Pancreas (tissue), 10 donors: ENCODE results near the gene NCAPH2. TPM values are rescaled to one million over a fixed set of nuclear protein-coding genes. Genes with fewer than 3 reads are reported as not detected.

Experiments used
- ATAC-seq, 4 donors: fragments of 200-7000 bp; cut with Tn5 transposase; one replicate each; pipeline versions ENCODE4 v1.8.0 to v1.9.1; 2020; ENCODE audit warnings: mild to moderate bottlenecking in 4 of 4, moderate library complexity in 4 of 4
- DNase-seq, 6 donors: peaks; one replicate each; pipeline ENCODE4 v3.0.0-alpha.2; 2020
- FAIRE-seq: peaks from 2 replicates; lab custom pipeline; 2012; peaks lifted over from hg19 to GRCh38; lab: Jason Lieb, UNC
- H3K27ac ChIP-seq, 4 donors: fragments of 200-600 bp; sonication (generic); 1 replicate in 3 of 4; 2 replicates in 1 of 4; pipeline versions ENCODE4 v1.5.0 to v1.8.0; 2020
- H3K27me3 ChIP-seq, 4 donors: fragments of 200-600 bp; one replicate each; pipeline ENCODE4 v1.8.0; 2021
- H3K36me3 ChIP-seq, 3 donors: fragments of 200-600 bp; sonication (generic) in 1 of 3; one replicate each; pipeline versions ENCODE4 v1.5.0 to v1.8.0; 2020 to 2021
- H3K4me1 ChIP-seq, 3 donors: fragments of 200-600 bp; one replicate each; pipeline ENCODE4 v1.8.0; 2021
- H3K4me3 ChIP-seq, 4 donors: fragments of 200-600 bp; sonication (generic) in 2 of 4; one replicate each; pipeline versions ENCODE4 v1.5.0 to v1.8.0; 2020 to 2021
- H3K9me3 ChIP-seq, 4 donors: fragments of 200-600 bp; one replicate each; pipeline ENCODE4 v1.8.0; 2021
- CTCF ChIP-seq, 4 donors: fragments of 200-600 bp; sonication (generic) in 3 of 4; IDR thresholded peaks; one replicate each; pipeline versions ENCODE4 v1.5.0 to v1.8.0; 2021; ENCODE audit warnings: antibody characterized with exemption in 4 of 4
- WGBS, 2 donors: extraction: QIAGEN DNeasy Blood & Tissue Kit; methylation state at CpG; one replicate each; pipeline ENCODE4 v1.1.7; 2013; 5-methylcytosine and 5-hydroxymethylcytosine counted together
- intact Hi-C, 3 donors: fragments of 100-400 bp; cut with DNase I; formaldehyde crosslinking; loops; one replicate each; pipeline versions ENCODE4 v1.11.1 to v1.14.2; 2022
- polyA plus RNA-seq, 2 donors: library from polyadenylated mRNA; stranded (reverse); fragments of 200-250 nt; gene quantifications; one replicate each; pipeline ENCODE4 v1.2.3, GENCODE V29; 2013
- total RNA-seq, 6 donors: library from RNA; stranded (reverse); fragmentation: NEBNext Ultra II Directional in 4 of 6; extraction: Animal tissue kit (Norgen Biotek cat#: 25700) in 4 of 6; gene quantifications; one replicate each; pipeline versions ENCODE4 v1.2.1 to v1.2.4, GENCODE V29; 2021 to 2023
- donor health status: healthy with polysubstance abuse.
- donor health status: DM: no; HTN: no; CAD: no; lungs with moderate emphysema.
- donor health status: DM: no; HTN: no; CAD: no.
- donor health status: control.
- donor health status: control.
- donor health status: Bipolar disorder and iron deficiency.
- donor health status: DM: yes; HTN: yes; CAD: no.
- donor health status: DM: no; HTN: no; CAD: no.
- donor health status: DM: no; HTN: no; CAD: no.
- donor health status: DM: yes; HTN: yes; CAD: no.

Gene NCAPH2
- total and polyA plus RNA-seq, 8 donors, result 15.9 to 70.1 (median 24.2) TPM

DNA sequence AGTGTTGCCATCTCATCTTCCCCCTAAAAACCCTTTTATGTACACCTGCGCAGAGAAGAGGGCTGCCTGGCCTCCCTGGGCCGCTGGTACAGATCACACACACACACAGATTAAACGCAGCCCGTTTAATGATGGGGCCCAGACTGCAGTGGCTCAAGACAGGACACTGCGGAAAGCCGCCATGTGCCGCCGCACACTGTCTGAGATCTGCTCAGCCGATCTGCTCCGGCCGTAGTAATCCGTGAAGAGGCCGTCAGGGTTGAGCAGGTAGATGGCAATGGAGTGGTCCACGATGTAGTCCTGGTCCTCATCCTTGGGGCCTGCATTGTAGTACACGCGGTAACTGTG is 15.4 kb downstream of the NCAPH2 start:
- Histone ChIP-seq H3K4me3 (no peak overlapping the region), H3K36me3 (peaks cover 0 to 38% (median 19%) of the 10 kb centered on the region in 3 donors), H3K9me3 (no peaks in the 10 kb centered on the region), H3K27ac (no peak overlapping the region), H3K4me1 (peaks cover 5 to 7% (median 6%) of the 10 kb centered on the region in 3 donors), H3K27me3 (no peaks in the 10 kb centered on the region)
- WGBS, 2 donors, result 91 to 93% methylated on average over 16 of the region's 16 CpGs
- no peak for TF ChIP-seq CTCF (IDR thresholded peaks at IDR 0.05)
- ATAC-seq, result no peak
- intact Hi-C loops, result no loop called here
- FAIRE-seq, result no peak
- DNase-seq, result no peak

DNA sequence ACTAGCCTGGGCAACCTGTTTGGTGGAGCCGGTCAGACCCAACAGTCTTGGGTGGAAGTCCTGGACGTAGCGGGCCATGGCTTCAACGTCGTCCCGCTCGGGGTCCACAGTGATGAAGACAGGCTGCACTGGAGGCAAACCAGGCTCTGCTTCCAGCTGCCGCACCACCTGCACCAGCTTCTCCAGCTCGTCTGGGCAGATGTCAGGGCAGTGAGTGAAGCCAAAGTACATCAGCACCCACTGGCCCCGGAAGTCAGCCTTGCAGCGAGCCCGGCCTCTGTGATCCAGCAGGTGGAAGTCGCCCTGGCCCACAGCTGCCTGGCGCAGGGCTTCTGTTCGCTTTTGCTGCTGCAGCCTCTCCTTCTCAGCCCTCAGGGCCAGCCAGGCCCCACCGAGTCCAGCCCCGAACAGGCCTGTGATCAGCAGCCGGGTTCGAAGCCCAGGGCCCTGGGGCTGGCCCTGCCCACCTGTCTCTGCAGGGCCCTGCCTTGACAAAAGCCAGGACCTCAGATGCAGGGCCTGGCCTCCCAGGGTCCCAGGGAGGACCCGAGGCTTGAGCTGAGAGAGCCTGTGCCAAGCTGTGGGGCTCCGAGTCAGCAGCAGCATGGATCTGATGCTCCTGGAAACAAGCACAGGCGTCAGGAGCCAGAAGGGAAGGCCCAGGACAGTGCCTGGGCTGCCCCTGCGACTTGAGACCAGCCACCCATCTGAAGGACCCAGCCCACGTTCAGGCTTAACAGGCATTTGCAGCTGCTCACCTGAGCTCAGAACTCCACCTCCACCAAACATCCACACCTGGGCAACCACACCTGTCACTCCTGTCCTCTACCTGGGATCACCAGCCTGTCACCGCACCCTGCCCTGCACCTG is 16.0 kb downstream of the NCAPH2 start:
- no peaks in the 10 kb centered on the region for H3K27me3 ChIP-seq
- ATAC-seq, result no peak
- H3K9me3 ChIP-seq, result no peaks in the 10 kb centered on the region
- peak overlapping the region in 2 of 4 donors; percentile 72 to 75 for H3K4me3 ChIP-seq
- no peak for FAIRE-seq
- DNase-seq, result peak in 2 of 6 donors; percentile 62 to 79
- TF ChIP-seq CTCF (IDR thresholded peaks at IDR 0.05), result no peak
- peaks cover 5 to 7% (median 6%) of the 10 kb centered on the region in 3 donors for H3K4me1 ChIP-seq
- H3K36me3 ChIP-seq, result peaks cover 0 to 33% (median 14%) of the 10 kb centered on the region in 3 donors
- peak overlapping the region in 1 of 4 donors; percentile 94 for H3K27ac ChIP-seq
- WGBS, 2 donors, result 77 to 78% methylated on average over 24 to 25 of the region's 25 CpGs
- intact Hi-C loops, result no loop called here

DNA sequence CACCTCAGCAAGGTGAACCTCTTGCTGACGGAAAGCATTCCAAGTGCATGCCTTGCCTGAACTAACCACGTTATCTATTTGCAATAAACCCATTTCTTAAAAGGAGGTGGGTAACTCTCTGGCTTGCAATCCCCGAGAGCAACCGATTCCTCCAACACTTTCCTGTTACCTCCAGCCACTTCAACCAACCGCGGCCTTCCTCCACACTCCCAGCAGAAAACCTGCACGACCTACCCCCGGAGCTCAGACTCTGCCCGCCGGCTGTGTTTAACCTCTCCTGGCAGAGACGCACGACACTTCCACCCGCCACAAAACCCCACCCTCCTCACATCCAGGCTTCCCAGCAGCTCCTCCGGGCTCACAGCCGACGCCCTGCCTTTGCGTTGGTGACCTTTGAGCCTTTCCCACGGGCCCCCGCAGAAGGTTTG is 16.7 kb downstream of the NCAPH2 start:
- Histone ChIP-seq H3K27ac (peak overlapping the region; percentile 88 to 94 (median 90)), H3K4me1 (peaks cover 5 to 7% (median 6%) of the 10 kb centered on the region in 3 donors)
- WGBS, 2 donors, result 4 to 5% methylated on average over 19 of the region's 19 CpGs

DNA sequence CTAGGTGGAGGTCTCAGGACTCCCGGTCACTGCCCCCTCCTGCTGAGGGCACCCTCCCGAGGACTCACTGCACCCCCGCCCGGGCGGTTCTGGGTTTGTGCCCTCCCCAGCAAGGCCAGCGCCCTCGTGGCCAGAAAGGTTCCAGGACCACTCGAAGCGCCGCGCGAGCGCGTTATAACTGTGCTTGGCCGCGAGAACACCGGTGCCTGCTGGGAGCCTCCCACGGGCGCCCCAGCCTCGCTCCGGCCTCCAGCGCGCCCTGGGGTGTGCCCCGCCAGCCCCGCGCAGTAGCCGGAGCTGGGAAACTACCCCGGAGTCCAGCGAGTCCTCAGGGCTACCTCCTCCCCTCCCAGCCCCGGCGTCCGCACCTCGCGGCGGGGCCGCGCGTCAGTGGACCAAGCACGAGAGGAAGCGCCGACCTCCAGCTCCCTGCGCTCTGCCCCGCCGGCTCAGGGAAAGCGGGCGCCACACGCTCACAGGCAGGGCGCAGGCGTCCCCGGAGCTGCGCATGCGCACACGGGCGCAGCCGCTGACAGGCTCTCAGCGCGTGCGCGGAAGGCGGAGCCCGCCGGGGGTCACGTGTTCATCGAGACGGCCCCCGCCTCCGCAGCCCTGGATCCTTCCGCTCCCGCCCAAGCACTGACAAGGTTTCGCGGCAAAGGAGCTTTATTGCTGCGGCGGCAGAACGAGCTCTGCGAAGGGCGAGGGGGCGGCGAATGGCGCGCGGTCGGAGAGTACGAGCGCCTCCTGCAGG is 17.3 kb downstream of the NCAPH2 start, which contains the start of gene SCO2:
Gene SCO2, minus strand, starts transcription at position 495 of the 754 bp plus-strand sequence. CDS start 1,187 bp downstream, outside the sequence.
- peak; percentile 70 to 81 (median 78) for ATAC-seq
- no peak for FAIRE-seq
- WGBS, 2 donors, result 1% methylated on average over 73 to 84 of the region's 84 CpGs

More for the DNA sequence above, 16.7 kb downstream of the NCAPH2 start:
- DNase-seq (no peak), FAIRE-seq (no peak), ATAC-seq (peak in 3 of 4 donors; percentile 1 to 8 (median 2))
- Histone ChIP-seq H3K9me3 (no peaks in the 10 kb centered on the region), H3K4me3 (peak overlapping the region; percentile 59 to 75 (median 68)), H3K27me3 (no peaks in the 10 kb centered on the region), H3K36me3 (peaks cover 0 to 26% (median 11%) of the 10 kb centered on the region in 3 donors)
- intact Hi-C loops, result no loop called here
- no peak for TF ChIP-seq CTCF (IDR thresholded peaks at IDR 0.05)

More for the DNA sequence above, 17.3 kb downstream of the NCAPH2 start, which contains the start of gene SCO2:
- H3K4me3 ChIP-seq, result peak within 1 kb of the TSS; percentile 59 to 75 (median 68)
- no peaks in the 10 kb centered on the region for H3K27me3 ChIP-seq
- peak in 3 of 4 donors; percentile 11 to 25 (median 15) for TF ChIP-seq CTCF (IDR thresholded peaks at IDR 0.05)
- H3K4me1 ChIP-seq, result peaks cover 6 to 7% (median 6%) of the 10 kb centered on the region in 3 donors
- intact Hi-C loops, result no loop called here
- H3K9me3 ChIP-seq, result no peaks in the 10 kb centered on the region
- peak; percentile 96 to 100 (median 98) for DNase-seq
- H3K27ac ChIP-seq, result peak within 1 kb of the TSS; percentile 88 to 94 (median 90)
- peaks cover 0 to 22% (median 11%) of the 10 kb centered on the region in 3 donors for H3K36me3 ChIP-seq
